ENCODE data around the gene NFATC4.

The NFATC4 gene

GRCh38 chr14:24414077-24414476, 46.1 kb downstream of the NFATC4 start:
- no peak for DNase-seq

GRCh38 chr14:24414732-24415420, 46.9 kb downstream of the NFATC4 start:
- no peak for DNase-seq

GRCh38 chr14:24415421-24416253, 47.7 kb downstream of the NFATC4 start:
- no peak for DNase-seq

GRCh38 chr14:24416254-24416931, 48.4 kb downstream of the NFATC4 start:
- no peak for DNase-seq

- no peak for DNase-seq
Measured at GRCh38 chr14:24416932-24417619, 49.1 kb downstream of the NFATC4 start.

- no peak for DNase-seq
Measured at GRCh38 chr14:24417832-24418491, 50.0 kb downstream of the NFATC4 start.

- DNase-seq: no peak
Measured at GRCh38 chr14:24418492-24418873, 50.5 kb downstream of the NFATC4 start.

GRCh38 chr14:24422261-24422660, 54.3 kb downstream of the NFATC4 start:
- peak; percentile 41 for DNase-seq

GRCh38 chr14:24422694-24423601, 55.0 kb downstream of the NFATC4 start:
- no peak for DNase-seq

GRCh38 chr14:24425704-24426103, 57.7 kb downstream of the NFATC4 start:
- DNase-seq: no peak

- DNase-seq: no peak
Measured at GRCh38 chr14:24426150-24426911, 58.3 kb downstream of the NFATC4 start.

- no peak for DNase-seq
Measured at GRCh38 chr14:24426912-24427536, 59.0 kb downstream of the NFATC4 start.

GRCh38 chr14:24427537-24428508, 59.8 kb downstream of the NFATC4 start:
- no peak for DNase-seq

- no peak for DNase-seq
Measured at GRCh38 chr14:24428628-24429394, 60.8 kb downstream of the NFATC4 start.
